Endothelial cell of umbilical vein (primary cell): Measurements from ENCODE around the gene GPR87. TPM values are rescaled to one million over a fixed set of nuclear protein-coding genes. Genes with fewer than 3 reads are reported as not detected.

ENCODE experiments used
- BruUV-seq: library from RNA; stranded (reverse); fragments of 400-500 nt; replicated peaks from 2 replicates; lab custom pipeline; 2021; lab: Mats Ljungman, UMichigan
- CTCF ChIA-PET: fragments of 300-600, 350-600 bp; sonication (Branson Sonifier 250); formaldehyde crosslinking; loops from one replicate; lab custom pipeline; 2021; ENCODE audit warnings: antibody characterized with exemption, inconsistent platforms; lab: Charles Lee
- POLR2A ChIA-PET: fragments of 300-600, 350-600 bp; sonication (Branson Sonifier 250); formaldehyde crosslinking; loops from one replicate; lab custom pipeline; 2021; ENCODE audit warnings: antibody characterized with exemption, inconsistent platforms; lab: Charles Lee
- DNase-seq: peaks from one replicate; pipeline ENCODE4 v3.0.0-alpha.2; 2011; ENCODE audit warnings: low read depth, low spot score
- FAIRE-seq: peaks from 2 replicates; lab custom pipeline; 2011; peaks lifted over from hg19 to GRCh38; lab: Jason Lieb, UNC
- H2AFZ ChIP-seq: 2 replicates; pipeline ENCODE4 v1.6.0; 2012; ENCODE audit warnings: low read depth, low read length, control low read depth, inconsistent platforms
- H3K27ac ChIP-seq: 2 replicates; pipeline ENCODE4 v1.5.1; 2011; ENCODE audit warnings: low read depth, mild to moderate bottlenecking, control low read depth, low read length, moderate library complexity; ENCODE audit not compliant: insufficient read depth
- H3K27me3 ChIP-seq, 2 experiments: 2 replicates each; pipeline versions ENCODE4 v1.6.0 to v1.6.1; 2011; ENCODE audit warnings: low read length in 2 of 2, mixed read lengths in 1 of 2; ENCODE audit not compliant: control insufficient read depth in 2 of 2, insufficient read depth in 2 of 2
- H3K36me3 ChIP-seq, 2 experiments: 2 replicates in 1 of 2; 3 replicates in 1 of 2; pipeline ENCODE4 v1.5.1; 2011; ENCODE audit warnings: low read length in 2 of 2, mild to moderate bottlenecking in 1 of 2, moderate library complexity in 1 of 2; ENCODE audit not compliant: control insufficient read depth in 2 of 2, insufficient read depth in 2 of 2; ENCODE audit errors: extremely low read depth in 1 of 2
- H3K4me1 ChIP-seq: 3 replicates; pipeline ENCODE4 v1.5.1; 2011; ENCODE audit warnings: mild to moderate bottlenecking, low read length; ENCODE audit not compliant: control insufficient read depth, insufficient read depth; ENCODE audit errors: extremely low read depth
- H3K4me2 ChIP-seq: 2 replicates; pipeline ENCODE4 v1.6.1; 2011; ENCODE audit warnings: low read length, control low read depth, mixed read lengths; ENCODE audit not compliant: insufficient read depth
- H3K4me3 ChIP-seq, 3 experiments: fragments of 200-600 bp in 1 of 3; sonication (generic), shearing (Covaris generic) in 1 of 3; replicated peaks in 1 of 3; 2 replicates each; pipeline ENCODE4 v1.5.1; 2011 to 2016; ENCODE audit warnings: control low read depth in 3 of 3, low read length in 3 of 3, mild to moderate bottlenecking in 2 of 3, inconsistent platforms in 1 of 3, low read depth in 1 of 3, moderate library complexity in 1 of 3; ENCODE audit not compliant: insufficient read depth in 1 of 3
- H3K79me2 ChIP-seq: 2 replicates; pipeline ENCODE4 v1.6.0; 2012; ENCODE audit warnings: low read length, inconsistent platforms; ENCODE audit not compliant: control insufficient read depth, insufficient read depth
- H3K9ac ChIP-seq: replicated peaks from 2 replicates; pipeline ENCODE3; 2011; ENCODE audit warnings: low read length, control low read depth; ENCODE audit not compliant: insufficient read depth; ENCODE audit errors: extremely low read depth
- H3K9me1 ChIP-seq: replicated peaks from 3 replicates; pipeline ENCODE4 v1.6.0; 2011; ENCODE audit warnings: mild to moderate bottlenecking, low read length; ENCODE audit not compliant: control insufficient read depth, insufficient read depth; ENCODE audit errors: extremely low read depth
- H3K9me3 ChIP-seq: replicated peaks from 2 replicates; pipeline ENCODE4 v1.5.1; 2012; ENCODE audit warnings: low read length, inconsistent platforms; ENCODE audit not compliant: control insufficient read depth, insufficient read depth
- H4K20me1 ChIP-seq: replicated peaks from 2 replicates; pipeline ENCODE3; 2011; ENCODE audit warnings: mild to moderate bottlenecking, low read length; ENCODE audit not compliant: control insufficient read depth, insufficient read depth; ENCODE audit errors: extremely low read depth
- EZH2 ChIP-seq: IDR thresholded peaks from 2 replicates; pipeline ENCODE4 v1.6.1; 2012; ENCODE audit warnings: borderline replicate concordance, low read depth, mild to moderate bottlenecking, moderate library complexity, low read length, inconsistent platforms; ENCODE audit not compliant: severe bottlenecking
- FOS ChIP-seq: IDR thresholded peaks from 2 replicates; pipeline ENCODE4 v1.6.1; 2011; ENCODE audit warnings: mild to moderate bottlenecking, low read length, moderate library complexity, borderline replicate concordance; ENCODE audit not compliant: insufficient read depth
- GATA2 ChIP-seq: IDR thresholded peaks from 2 replicates; pipeline ENCODE4 v1.7.0; 2011; ENCODE audit warnings: low read depth, mild to moderate bottlenecking, moderate library complexity, mixed read lengths, low read length; ENCODE audit not compliant: insufficient read length, insufficient read depth
- JUN ChIP-seq: IDR thresholded peaks from 2 replicates; pipeline ENCODE4 v1.6.1; 2011; ENCODE audit warnings: borderline replicate concordance, low read depth; ENCODE audit not compliant: insufficient read length, insufficient read depth
- MYC ChIP-seq: IDR thresholded peaks from one replicate; pipeline ENCODE4 v1.6.1; 2011; ENCODE audit warnings: mild to moderate bottlenecking, low read depth, low read length
- POLR2A ChIP-seq: IDR thresholded peaks from 2 replicates; pipeline ENCODE4 v1.6.1; 2012; ENCODE audit warnings: low read depth, mild to moderate bottlenecking, control low read depth, low read length
- POLR2AphosphoS5 ChIP-seq: IDR thresholded peaks from 2 replicates; pipeline ENCODE4 v1.6.1; 2012; ENCODE audit warnings: low read depth, mild to moderate bottlenecking, control low read depth, low read length, moderate library complexity; ENCODE audit not compliant: insufficient read depth
- dilution Hi-C: fragments of 300-500 bp; cut with MboI; formaldehyde crosslinking; loops from one replicate; pipeline ENCODE4 v1.15.0; 2019; ENCODE audit warnings: low sequenced_read_pairs; ENCODE audit not compliant: extremely low pct_ligation_motif_present
- intact Hi-C: fragments of 100-400 bp; cut with micrococcal nuclease; formaldehyde crosslinking; loops from one replicate; pipeline ENCODE4 v1.10.0; 2022
- polyA plus RNA-seq, 4 experiments: library from polyadenylated mRNA; depleted of rRNA in 3 of 4; stranded (reverse) in 3 of 4; unstranded in 1 of 4; fragments of >200 nt; gene quantifications; 2 replicates each; pipeline versions ENCODE4 v1.2.1 to v1.2.3, GENCODE V29; 2011 to 2012; ENCODE audit warnings: missing spikeins in 1 of 4
- total RNA-seq: library from RNA; stranded (reverse); gene quantifications from 2 replicates; pipeline ENCODE4 v1.2.3, GENCODE V29; 2021
- TF ChIP-seq, protein P1 (sequence below): IDR thresholded peaks from 2 replicates; pipeline ENCODE4 v1.6.1; 2011; ENCODE audit not compliant: insufficient read depth, insufficient read length
- TF ChIP-seq, protein P2 (sequence below), 2 donors: IDR thresholded peaks; 1 replicate in 1 of 2; 2 replicates in 1 of 2; pipeline ENCODE4 v1.5.1; 2011; ENCODE audit warnings: low read length in 2 of 2, mild to moderate bottlenecking in 2 of 2, moderate library complexity in 2 of 2, control low read depth in 1 of 2, inconsistent platforms in 1 of 2, low read depth in 1 of 2; ENCODE audit not compliant: insufficient read depth in 1 of 2; ENCODE audit errors: extremely low read depth in 1 of 2

The GPR87 gene
- total and polyA plus RNA-seq, 2 donors (not counting 3 experiments of a cell fraction or from before 2014, with no cell fraction given) = not detected

DNA sequence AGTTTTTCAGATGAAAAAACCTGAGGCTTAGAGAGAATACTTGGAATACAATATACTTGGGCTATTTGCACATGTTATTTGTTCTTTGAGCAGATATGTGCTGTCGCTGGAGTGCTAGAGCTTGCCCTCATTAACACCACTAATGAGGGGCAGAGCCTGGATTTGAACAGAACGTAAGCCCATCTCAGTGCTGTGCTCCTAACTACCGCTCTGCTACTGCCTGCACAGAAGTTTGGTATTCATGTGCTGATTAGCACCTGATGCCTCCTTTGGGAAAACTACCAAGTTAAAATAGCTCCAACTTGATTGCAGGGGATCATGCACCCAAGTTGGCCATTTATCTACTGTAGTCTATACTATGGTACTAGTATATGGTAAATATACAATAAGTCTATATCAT is 3.6 kb downstream of the GPR87 start:
- Histone ChIP-seq H3K27ac (no peak overlapping the region), H3K4me2 (no peak overlapping the region), H3K9me3 (no peaks in the 10 kb centered on the region), H3K4me1 (no peaks in the 10 kb centered on the region), H3K9me1 (no peaks in the 10 kb centered on the region), H3K27me3 (no peaks in the 10 kb centered on the region), H3K36me3 (no peaks in the 10 kb centered on the region), H3K9ac (no peak overlapping the region), H4K20me1 (no peaks in the 10 kb centered on the region), H3K79me2 (no peaks in the 10 kb centered on the region), H3K4me3 (no peak overlapping the region), H2AFZ (no peak overlapping the region)
- intact Hi-C loops (no loop called here), dilution Hi-C loops (no loop called here)
- no peak for TF ChIP-seq GATA2
- no peak for TF ChIP-seq FOS
- TF ChIP-seq JUN = no peak
- TF ChIP-seq, protein P1, sequence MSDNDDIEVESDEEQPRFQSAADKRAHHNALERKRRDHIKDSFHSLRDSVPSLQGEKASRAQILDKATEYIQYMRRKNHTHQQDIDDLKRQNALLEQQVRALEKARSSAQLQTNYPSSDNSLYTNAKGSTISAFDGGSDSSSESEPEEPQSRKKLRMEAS = no peak
- TF ChIP-seq POLR2A = no peak
- TF ChIP-seq EZH2 = no peak
- TF ChIP-seq POLR2AphosphoS5 = no peak
- TF ChIP-seq, protein P2, sequence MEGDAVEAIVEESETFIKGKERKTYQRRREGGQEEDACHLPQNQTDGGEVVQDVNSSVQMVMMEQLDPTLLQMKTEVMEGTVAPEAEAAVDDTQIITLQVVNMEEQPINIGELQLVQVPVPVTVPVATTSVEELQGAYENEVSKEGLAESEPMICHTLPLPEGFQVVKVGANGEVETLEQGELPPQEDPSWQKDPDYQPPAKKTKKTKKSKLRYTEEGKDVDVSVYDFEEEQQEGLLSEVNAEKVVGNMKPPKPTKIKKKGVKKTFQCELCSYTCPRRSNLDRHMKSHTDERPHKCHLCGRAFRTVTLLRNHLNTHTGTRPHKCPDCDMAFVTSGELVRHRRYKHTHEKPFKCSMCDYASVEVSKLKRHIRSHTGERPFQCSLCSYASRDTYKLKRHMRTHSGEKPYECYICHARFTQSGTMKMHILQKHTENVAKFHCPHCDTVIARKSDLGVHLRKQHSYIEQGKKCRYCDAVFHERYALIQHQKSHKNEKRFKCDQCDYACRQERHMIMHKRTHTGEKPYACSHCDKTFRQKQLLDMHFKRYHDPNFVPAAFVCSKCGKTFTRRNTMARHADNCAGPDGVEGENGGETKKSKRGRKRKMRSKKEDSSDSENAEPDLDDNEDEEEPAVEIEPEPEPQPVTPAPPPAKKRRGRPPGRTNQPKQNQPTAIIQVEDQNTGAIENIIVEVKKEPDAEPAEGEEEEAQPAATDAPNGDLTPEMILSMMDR (IDR thresholded peaks at IDR 0.05; ENCODE audit: extremely low read depth in 1 of 2, insufficient read depth in 1 of 2, low read depth in 1 of 2, low read length in 2 of 2) = no peak
- no peak for TF ChIP-seq MYC
- BruUV-seq = no TSS peak
- POLR2A ChIA-PET = no interaction called here
- DNase-seq = no peak
- FAIRE-seq = no peak
- CTCF ChIA-PET = interaction anchor here (1.2 to 1.6 kb wide), 2 partner anchors 13 to 15 kb away, joined by 4 read pairs; no protein-coding TSS in a partner anchor
